ENCODE results near the gene FGF7.
"Not testable (repeated sequence)": the region's sequence is repeated elsewhere in the genome, so short reads cannot be mapped to it uniquely, and the experiment has no call there.

FGF7 gene

DNA sequence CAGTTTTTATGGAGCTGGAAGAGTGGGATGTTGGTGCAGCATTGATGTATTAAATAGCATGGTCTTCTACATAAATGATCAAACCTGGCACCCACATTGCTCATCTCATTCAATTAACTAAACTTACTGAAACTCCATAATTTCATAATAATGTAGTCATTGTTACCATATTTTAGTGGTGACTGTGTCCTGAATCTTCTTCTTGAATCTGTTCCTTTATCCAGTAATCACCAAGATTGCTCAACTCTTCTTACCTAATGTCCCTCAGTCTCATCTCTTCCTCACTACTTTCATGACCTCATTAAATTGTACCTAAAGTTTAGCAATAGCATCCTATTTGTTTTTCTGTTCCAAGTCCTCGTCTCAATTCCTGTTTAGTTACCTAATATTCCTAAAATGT lies 69.8 kb downstream of the FGF7 start:
- DNase-seq (ENCODE audit: low read depth) = no peak

DNA sequence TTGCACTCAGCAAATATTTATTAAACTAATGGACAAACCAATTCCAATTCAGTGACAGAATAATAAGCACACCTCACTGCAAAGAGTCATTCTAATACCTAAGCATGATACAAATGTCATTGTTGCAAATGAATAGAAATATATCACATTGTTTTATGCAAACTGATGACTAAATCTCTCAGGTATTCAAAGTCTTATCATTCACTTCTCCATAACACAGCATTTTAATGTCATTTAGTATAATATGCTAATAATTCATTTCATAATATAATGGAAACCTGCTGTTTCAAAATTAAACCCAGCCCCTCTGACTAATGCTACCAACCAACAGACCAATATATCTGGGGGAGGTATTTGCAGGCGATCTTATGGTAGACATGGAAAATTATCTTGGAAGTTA lies 71.8 kb downstream of the FGF7 start:
- DNase-seq (ENCODE audit: low read depth) = no peak

DNA sequence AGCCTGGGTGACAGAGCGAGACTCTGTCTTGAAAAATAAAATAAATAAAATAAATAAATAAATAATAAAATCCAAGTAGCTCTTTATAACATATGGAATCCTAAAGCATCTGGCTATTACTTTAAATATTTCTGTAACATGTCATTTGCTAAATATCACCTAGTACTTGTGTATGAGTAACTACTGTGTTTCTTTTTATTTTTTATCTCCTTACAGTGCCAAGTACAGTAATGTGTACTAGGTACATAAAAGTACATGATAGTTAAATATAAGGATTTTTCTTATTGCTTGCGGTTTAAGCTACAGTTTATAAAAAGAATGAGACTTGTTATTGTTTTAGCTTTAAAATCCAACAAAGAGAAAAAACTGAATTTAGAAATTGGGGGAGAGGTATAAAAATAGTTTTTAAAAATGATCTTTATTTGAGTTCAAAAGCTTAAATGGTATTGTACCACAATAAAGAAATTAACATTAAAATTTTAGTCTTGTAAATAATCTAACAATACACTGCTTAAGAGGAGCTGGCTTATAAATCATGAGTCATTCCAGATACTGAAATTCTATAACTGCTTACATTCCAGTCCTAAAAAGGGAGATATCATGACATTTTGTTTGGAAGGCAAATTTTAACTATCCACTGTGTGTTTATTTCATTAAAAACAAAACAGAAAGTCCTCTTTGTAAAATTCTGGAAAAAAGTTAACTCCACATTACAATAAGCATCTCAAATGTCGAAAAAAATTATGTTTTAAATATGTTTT lies 73.1 kb downstream of the FGF7 start:
- DNase-seq (ENCODE audit: low read depth) = no peak

DNA sequence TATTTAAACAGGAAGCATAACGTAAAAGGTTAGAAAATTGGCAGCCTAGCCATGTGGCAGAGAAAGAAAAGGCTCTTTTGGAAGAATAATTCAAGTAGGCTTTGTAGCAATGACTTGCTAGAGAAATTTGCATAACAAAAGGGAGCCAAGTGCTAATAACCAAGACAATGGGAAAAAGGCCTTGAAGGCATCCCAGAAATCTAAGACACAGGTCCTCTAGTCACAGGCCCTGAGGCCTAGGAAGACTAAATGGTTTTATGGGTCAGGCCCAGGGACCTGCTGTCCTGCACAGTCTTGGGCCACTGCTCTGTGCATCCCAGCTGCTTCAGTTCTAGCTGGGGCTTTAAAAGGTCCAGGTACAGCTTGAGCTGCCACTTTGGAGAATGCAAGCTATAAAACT lies 78.5 kb downstream of the FGF7 start:
- DNase-seq (ENCODE audit: low read depth) = no peak

DNA sequence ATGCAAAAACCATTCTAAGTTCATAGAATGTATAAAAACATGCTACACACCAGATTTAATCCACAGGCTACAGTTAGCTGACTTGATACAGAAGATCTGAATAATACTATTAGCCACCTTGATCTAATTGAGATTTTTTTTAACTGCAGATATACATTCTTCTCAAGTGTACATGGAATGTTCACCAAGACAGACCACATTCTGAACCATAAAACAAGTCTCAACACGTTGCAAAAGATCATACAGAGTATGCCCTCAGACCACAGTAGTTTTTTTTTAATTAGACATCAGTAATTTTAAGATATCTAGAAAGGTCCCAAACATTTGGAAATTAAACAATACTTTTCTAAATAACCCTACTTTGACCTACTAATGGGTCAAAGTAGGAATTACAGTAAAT lies 83.3 kb downstream of the FGF7 start:
- no peak for DNase-seq (ENCODE audit: low read depth)

DNA sequence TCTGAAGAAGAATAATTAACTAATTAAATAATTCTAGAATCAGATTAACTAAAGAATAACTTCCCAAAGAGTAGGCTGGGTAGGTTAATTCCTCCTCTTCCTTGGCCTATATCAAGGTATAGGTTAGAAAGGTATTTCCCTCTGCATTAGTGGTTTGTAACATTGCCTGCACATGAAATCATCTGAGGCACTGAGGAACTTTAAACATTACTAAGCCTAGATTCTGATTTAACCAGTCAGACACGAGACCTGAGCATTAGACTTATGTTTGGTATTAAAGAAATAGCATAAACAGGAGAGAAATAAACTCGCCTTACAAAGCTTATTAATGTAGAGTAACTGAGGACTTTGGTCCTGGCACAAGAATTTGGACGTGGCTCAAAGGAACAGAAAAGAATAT lies 84.2 kb downstream of the FGF7 start:
- no peak for DNase-seq (ENCODE audit: low read depth)

DNA sequence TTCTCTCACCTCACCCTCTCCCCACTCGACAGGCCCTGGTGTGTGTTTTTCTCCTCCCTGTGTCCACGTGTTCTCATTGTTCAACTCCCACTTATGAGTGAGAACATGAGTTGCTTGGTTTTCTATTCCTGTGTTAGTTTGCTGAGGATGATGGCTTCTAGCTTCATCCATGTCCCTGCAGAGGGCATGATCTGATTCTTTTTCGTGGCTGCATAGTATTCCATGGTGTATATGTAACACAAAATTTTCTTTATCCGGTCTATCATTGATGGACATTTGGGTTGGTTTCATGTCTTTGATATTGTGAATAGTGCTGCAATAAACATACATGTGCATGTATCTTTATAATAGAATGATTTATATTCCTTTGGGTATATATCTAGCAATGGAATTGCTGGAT lies 89.7 kb downstream of the FGF7 start:
- DNase-seq (ENCODE audit: low read depth) = not testable (repeated sequence)

DNA sequence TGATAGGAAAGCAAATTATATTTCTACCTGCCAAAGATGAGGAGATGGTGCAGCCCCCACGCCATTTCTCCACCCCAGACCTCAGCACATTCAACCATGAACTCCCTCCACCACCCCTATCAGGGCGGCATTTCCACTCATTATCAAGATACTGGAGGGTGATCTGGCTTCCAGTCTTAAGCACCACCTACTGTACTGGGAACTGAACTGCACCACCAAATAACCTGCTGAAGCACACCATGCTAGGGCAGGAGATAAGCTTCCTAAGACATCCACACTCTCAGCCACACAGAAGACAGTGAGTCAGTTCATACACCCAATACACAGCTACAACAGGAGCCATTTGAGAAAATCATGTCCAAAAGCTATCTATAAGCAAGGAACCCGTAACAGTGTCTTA lies 98.8 kb downstream of the FGF7 start:
- no peak for DNase-seq (ENCODE audit: low read depth)

DNA sequence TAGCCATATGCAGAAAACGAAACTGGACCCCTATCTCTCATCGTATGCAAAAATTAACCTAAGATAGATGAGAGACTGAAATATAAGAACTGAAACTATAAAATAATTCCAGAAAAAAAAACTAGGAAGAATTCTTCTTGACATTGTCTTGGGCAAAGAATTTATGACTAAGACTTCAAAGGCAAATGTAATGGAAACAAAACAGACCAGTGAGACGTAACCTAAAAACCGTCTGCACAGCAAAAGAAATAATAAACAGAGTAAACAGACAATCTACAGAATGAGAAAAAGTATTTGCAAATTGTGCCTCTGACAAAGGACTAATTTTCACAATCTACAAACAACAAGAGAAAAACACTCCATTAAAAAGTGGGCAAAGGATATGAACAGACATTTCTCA lies 105.2 kb downstream of the FGF7 start:
- no peak for DNase-seq (ENCODE audit: low read depth)

DNA sequence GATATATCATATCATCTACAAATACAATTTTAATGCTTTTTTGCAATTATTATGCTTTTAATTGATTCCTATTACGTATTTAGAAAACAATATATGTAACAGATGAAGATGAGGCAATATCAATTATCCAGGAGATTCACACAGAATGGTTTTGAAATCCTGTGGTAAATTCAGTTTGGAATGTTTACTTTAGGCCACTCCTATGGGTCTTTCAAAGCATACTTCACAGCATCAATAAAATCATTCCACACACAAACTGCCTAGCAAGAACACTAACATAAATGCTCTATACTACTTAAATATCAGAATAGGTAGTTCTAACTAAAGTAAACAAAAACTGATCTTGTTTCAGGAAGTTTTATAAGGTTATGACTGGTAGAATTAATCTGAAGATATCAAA lies 107.0 kb downstream of the FGF7 start:
- DNase-seq (ENCODE audit: low read depth) = no peak
